ENCODE data around the gene ZNF484.
"Not testable (repeated sequence)": the region's sequence is repeated elsewhere in the genome, so short reads cannot be mapped to it uniquely, and the experiment has no call there.

ZNF484 gene

GRCh38 chr9:92807031-92807756, 70.6 kb downstream of the ZNF484 start:
- Mint-ChIP-seq H3K27ac (no peak overlapping the region), H3K4me1 (peaks cover 6% of the 10 kb centered on the region), H3K27me3 (ENCODE audit: low read depth, poor library complexity) (peaks cover 71% of the 10 kb centered on the region), H3K4me3 (no peak overlapping the region), H3K9me3 (no peaks in the 10 kb centered on the region), H3K36me3 (ENCODE audit: low read depth) (no peaks in the 10 kb centered on the region)
- TF ChIP-seq CTCF (IDR thresholded peaks at IDR 0.05), result no peak
- no peak for DNase-seq

- H3K4me1 Mint-ChIP-seq, result peaks cover 12% of the 10 kb centered on the region
- no peak for DNase-seq
- no peak overlapping the region for H3K27ac Mint-ChIP-seq
- peaks cover 47% of the 10 kb centered on the region for H3K27me3 Mint-ChIP-seq (ENCODE audit: low read depth, poor library complexity)
- TF ChIP-seq CTCF (IDR thresholded peaks at IDR 0.05), result no peak
- H3K9me3 Mint-ChIP-seq, result no peaks in the 10 kb centered on the region
- no peak overlapping the region for H3K4me3 Mint-ChIP-seq
- no peaks in the 10 kb centered on the region for H3K36me3 Mint-ChIP-seq (ENCODE audit: low read depth)
Measured at GRCh38 chr9:92804727-92805126, 73.1 kb downstream of the ZNF484 start.

- TF ChIP-seq CTCF (IDR thresholded peaks at IDR 0.05), result no peak
- no peak for DNase-seq
- H3K9me3 Mint-ChIP-seq, result no peaks in the 10 kb centered on the region
- no peak overlapping the region for H3K27ac Mint-ChIP-seq
- peaks cover 15% of the 10 kb centered on the region for H3K4me1 Mint-ChIP-seq
- H3K27me3 Mint-ChIP-seq (ENCODE audit: low read depth, poor library complexity), result peaks cover 26% of the 10 kb centered on the region
- no peak overlapping the region for H3K4me3 Mint-ChIP-seq
- no peaks in the 10 kb centered on the region for H3K36me3 Mint-ChIP-seq (ENCODE audit: low read depth)
Measured at GRCh38 chr9:92798358-92798757, 79.5 kb downstream of the ZNF484 start.

GRCh38 chr9:92796337-92796804, 81.5 kb downstream of the ZNF484 start:
- not testable (repeated sequence) for H3K36me3 Mint-ChIP-seq (ENCODE audit: low read depth); H3K9me3 Mint-ChIP-seq; DNase-seq; H3K4me3 Mint-ChIP-seq; H3K27ac Mint-ChIP-seq
- Mint-ChIP-seq H3K27me3 (ENCODE audit: low read depth, poor library complexity) (peaks cover 23% of the 10 kb centered on the region), H3K4me1 (peaks cover 15% of the 10 kb centered on the region)

GRCh38 chr9:92795598-92796336, 82.1 kb downstream of the ZNF484 start:
- no peak for DNase-seq

More at GRCh38 chr9:92795598-92796336, 82.1 kb downstream of the ZNF484 start:
- Mint-ChIP-seq H3K27me3 (ENCODE audit: low read depth, poor library complexity) (peaks cover 26% of the 10 kb centered on the region), H3K4me3 (no peak overlapping the region), H3K27ac (no peak overlapping the region), H3K4me1 (peaks cover 15% of the 10 kb centered on the region), H3K36me3 (ENCODE audit: low read depth) (no peaks in the 10 kb centered on the region), H3K9me3 (no peaks in the 10 kb centered on the region)
- no peak for TF ChIP-seq CTCF (IDR thresholded peaks at IDR 0.05)

Measured in nephron progenitor cell (in vitro differentiated cells).